Measurements from ENCODE around the gene KIF4B. TPM values are rescaled to one million over a fixed set of nuclear protein-coding genes. Genes with fewer than 3 reads are reported as not detected.

Gene KIF4B, protein sequence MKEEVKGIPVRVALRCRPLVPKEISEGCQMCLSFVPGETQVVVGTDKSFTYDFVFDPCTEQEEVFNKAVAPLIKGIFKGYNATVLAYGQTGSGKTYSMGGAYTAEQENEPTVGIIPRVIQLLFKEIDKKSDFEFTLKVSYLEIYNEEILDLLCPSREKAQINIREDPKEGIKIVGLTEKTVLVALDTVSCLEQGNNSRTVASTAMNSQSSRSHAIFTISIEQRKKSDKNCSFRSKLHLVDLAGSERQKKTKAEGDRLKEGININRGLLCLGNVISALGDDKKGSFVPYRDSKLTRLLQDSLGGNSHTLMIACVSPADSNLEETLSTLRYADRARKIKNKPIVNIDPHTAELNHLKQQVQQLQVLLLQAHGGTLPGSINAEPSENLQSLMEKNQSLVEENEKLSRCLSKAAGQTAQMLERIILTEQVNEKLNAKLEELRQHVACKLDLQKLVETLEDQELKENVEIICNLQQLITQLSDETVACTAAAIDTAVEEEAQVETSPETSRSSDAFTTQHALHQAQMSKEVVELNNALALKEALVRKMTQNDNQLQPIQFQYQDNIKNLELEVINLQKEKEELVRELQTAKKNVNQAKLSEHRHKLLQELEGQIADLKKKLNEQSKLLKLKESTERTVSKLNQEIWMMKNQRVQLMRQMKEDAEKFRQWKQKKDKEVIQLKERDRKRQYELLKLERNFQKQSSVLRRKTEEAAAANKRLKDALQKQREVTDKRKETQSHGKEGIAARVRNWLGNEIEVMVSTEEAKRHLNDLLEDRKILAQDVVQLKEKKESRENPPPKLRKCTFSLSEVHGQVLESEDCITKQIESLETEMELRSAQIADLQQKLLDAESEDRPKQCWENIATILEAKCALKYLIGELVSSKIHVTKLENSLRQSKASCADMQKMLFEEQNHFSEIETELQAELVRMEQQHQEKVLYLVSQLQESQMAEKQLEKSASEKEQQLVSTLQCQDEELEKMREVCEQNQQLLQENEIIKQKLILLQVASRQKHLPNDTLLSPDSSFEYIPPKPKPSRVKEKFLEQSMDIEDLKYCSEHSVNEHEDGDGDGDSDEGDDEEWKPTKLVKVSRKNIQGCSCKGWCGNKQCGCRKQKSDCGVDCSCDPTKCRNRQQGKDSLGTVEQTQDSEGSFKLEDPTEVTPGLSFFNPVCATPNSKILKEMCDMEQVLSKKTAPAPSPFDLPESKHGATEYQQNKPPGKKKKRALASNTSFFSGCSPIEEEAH
- 0.54 TPM for total RNA-seq (ENCODE audit: unreplicated experiment)
- long read RNA-seq, result 0 reads

DNA sequence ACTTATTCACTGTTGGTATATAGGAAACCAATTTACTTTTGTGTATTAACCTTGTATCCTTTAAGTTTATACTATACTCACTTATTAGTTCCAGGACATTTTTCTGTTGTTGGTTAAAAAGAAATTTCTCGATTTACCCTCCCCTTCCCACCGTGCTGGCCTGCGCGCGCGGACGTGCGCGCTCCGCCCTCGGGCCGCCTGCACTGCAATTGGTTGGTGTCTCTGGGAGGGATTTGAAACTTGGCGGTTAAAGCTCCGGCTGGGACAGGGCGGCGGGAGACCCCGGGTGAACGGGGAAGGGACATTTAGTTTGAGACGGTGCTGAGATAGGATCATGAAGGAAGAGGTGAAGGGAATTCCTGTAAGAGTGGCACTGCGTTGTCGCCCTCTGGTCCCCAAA is at the start of gene KIF4B:
Gene KIF4B, plus strand, starts transcription at position 230 of the 400 bp plus-strand sequence. Its CDS starts 105 bp downstream, at position 335.
- Mint-ChIP-seq H3K4me3 (ENCODE audit: unreplicated experiment) (no peak within 1 kb of the TSS), H3K9me3 (ENCODE audit: unreplicated experiment) (peaks cover 12% of the 10 kb centered on the region), H3K4me1 (ENCODE audit: unreplicated experiment) (no peaks in the 10 kb centered on the region), H3K27ac (ENCODE audit: unreplicated experiment) (peak within 1 kb of the TSS; percentile 18), H3K27me3 (ENCODE audit: unreplicated experiment) (peaks cover 1% of the 10 kb centered on the region), H3K36me3 (ENCODE audit: low read depth, unreplicated experiment) (peaks cover 14% of the 10 kb centered on the region)
- DNase-seq (ENCODE audit: low spot score), result no peak
- TF ChIP-seq, protein P1, sequence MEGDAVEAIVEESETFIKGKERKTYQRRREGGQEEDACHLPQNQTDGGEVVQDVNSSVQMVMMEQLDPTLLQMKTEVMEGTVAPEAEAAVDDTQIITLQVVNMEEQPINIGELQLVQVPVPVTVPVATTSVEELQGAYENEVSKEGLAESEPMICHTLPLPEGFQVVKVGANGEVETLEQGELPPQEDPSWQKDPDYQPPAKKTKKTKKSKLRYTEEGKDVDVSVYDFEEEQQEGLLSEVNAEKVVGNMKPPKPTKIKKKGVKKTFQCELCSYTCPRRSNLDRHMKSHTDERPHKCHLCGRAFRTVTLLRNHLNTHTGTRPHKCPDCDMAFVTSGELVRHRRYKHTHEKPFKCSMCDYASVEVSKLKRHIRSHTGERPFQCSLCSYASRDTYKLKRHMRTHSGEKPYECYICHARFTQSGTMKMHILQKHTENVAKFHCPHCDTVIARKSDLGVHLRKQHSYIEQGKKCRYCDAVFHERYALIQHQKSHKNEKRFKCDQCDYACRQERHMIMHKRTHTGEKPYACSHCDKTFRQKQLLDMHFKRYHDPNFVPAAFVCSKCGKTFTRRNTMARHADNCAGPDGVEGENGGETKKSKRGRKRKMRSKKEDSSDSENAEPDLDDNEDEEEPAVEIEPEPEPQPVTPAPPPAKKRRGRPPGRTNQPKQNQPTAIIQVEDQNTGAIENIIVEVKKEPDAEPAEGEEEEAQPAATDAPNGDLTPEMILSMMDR (IDR thresholded peaks at IDR 0.05; ENCODE audit: unreplicated experiment), result no peak

DNA sequence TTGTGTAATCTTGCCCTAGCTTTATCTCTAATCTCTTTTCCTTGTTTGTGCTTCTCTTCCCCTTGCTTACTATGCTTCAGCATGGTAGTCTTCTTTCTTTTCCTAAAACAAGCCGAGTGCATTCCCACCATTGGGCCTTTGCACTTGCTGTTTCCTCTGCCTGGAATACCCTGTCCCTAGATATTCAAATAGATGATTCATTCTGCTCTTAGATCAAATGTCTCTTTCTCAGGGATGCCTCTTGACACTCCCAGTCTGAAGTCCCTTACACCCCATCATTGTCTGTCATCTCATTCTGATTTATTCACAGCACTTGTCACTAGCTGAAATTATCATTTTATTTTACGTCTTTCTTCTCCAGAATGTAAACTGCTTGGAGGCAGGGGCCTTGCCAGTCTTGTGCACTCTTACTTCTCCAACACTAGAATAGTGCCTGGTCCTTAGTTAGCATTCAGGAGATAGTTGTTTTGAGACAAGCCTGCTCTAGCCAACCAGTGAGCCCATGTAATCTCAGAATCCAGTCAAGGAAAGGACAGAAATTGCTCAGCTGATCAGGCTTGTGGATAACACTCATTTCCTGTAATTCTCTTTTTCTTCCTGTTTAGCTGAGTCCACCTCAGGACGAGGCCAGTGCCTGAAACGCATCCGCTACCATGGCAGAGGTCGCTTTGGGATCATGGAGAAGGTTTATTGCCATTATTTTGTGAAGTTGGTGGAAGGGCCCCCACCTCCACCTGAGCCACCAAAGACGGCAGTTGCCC is 47.3 kb upstream of the KIF4B start:
- peak overlapping the region; percentile 9 for H3K4me3 Mint-ChIP-seq (ENCODE audit: unreplicated experiment)
- peak; percentile 29 for DNase-seq (ENCODE audit: low spot score)
- no peaks in the 10 kb centered on the region for H3K9me3 Mint-ChIP-seq (ENCODE audit: unreplicated experiment)
- peaks cover 44% of the 10 kb centered on the region for H3K4me1 Mint-ChIP-seq (ENCODE audit: unreplicated experiment)
- peaks cover 3% of the 10 kb centered on the region for H3K27me3 Mint-ChIP-seq (ENCODE audit: unreplicated experiment)
- peaks cover 29% of the 10 kb centered on the region for H3K36me3 Mint-ChIP-seq (ENCODE audit: low read depth, unreplicated experiment)
- peak overlapping the region; percentile 95 for H3K27ac Mint-ChIP-seq (ENCODE audit: unreplicated experiment)
- TF ChIP-seq, protein P1 (IDR thresholded peaks at IDR 0.05; ENCODE audit: unreplicated experiment), result no peak

DNA sequence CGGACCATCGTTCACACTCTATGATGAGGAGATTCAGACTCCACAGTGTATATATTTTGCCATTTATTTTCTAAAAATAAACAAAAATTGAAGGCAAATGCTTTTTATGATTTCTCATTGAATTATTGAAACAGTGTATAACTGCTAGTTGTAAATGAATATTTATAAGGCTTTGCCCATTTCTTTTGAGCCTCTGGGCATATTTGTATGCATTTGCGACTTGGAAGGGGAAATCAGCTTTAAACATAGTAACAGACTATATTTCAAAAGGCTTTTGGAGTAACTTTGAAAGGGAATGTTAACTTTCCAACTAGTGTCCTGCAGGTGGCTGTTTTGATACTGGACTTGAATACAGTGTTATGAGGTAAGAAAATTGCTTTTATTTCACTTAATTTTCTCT is 46.7 kb upstream of the KIF4B start:
- Mint-ChIP-seq H3K36me3 (ENCODE audit: low read depth, unreplicated experiment) (peaks cover 29% of the 10 kb centered on the region), H3K9me3 (ENCODE audit: unreplicated experiment) (no peaks in the 10 kb centered on the region), H3K4me1 (ENCODE audit: unreplicated experiment) (peaks cover 44% of the 10 kb centered on the region), H3K27ac (ENCODE audit: unreplicated experiment) (peak overlapping the region; percentile 95), H3K27me3 (ENCODE audit: unreplicated experiment) (peaks cover 3% of the 10 kb centered on the region), H3K4me3 (ENCODE audit: unreplicated experiment) (peak overlapping the region; percentile 84)
- TF ChIP-seq, protein P1 (IDR thresholded peaks at IDR 0.05; ENCODE audit: unreplicated experiment), result no peak
- no peak for DNase-seq (ENCODE audit: low spot score)

DNA sequence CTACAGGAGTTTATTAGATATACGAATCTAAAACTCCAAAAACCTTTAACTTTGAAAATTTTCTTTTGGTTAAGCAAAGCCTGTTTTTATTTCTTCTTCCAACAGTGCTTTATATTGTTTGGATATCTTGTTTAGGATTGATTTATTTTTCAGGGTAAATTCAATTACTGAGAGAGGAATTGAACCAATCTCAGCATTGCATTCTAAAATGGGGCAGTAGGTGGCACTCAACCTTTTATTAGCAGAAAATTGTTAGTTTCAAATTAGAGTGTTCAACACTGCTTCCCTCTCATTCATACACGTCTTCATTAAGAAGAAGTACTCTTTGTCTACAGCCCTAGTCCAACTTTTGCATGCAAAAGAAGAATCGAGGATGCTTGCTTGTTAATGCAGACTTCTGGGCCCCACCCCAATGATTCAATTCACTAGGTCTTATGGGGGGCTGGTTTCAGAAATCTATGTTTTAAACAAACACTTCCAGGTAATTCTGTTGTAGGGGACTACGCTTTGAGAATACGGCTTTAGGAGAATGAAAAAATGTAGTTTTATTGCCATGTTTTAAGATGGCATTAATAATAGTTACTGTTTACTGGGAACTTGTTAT is 46.0 kb upstream of the KIF4B start:
- Mint-ChIP-seq H3K36me3 (ENCODE audit: low read depth, unreplicated experiment) (peaks cover 27% of the 10 kb centered on the region), H3K4me3 (ENCODE audit: unreplicated experiment) (peak overlapping the region; percentile 84), H3K27ac (ENCODE audit: unreplicated experiment) (peak overlapping the region; percentile 95), H3K27me3 (ENCODE audit: unreplicated experiment) (peaks cover 3% of the 10 kb centered on the region), H3K4me1 (ENCODE audit: unreplicated experiment) (peaks cover 44% of the 10 kb centered on the region), H3K9me3 (ENCODE audit: unreplicated experiment) (no peaks in the 10 kb centered on the region)
- TF ChIP-seq, protein P1 (IDR thresholded peaks at IDR 0.05; ENCODE audit: unreplicated experiment), result peak; percentile 71
- peak; percentile 26 for DNase-seq (ENCODE audit: low spot score)

Data from endothelial cell (in vitro differentiated cells).